ENCODE data around the gene CNTNAP4.

GRCh38 chr16:76444832-76445231 lies 167.6 kb downstream of the CNTNAP4 start:
- TF ChIP-seq CTCF (conservative IDR thresholded peaks at IDR 0.05; ENCODE audit: low read depth, low read length): no peak
- no peak for TF ChIP-seq EZH2 (IDR thresholded peaks at IDR 0.05; ENCODE audit: low read length, unreplicated experiment)
- no peak for TF ChIP-seq EZH2phosphoT487 (IDR thresholded peaks at IDR 0.05; ENCODE audit: borderline replicate concordance, low read length)

Measured in PC-3 (cell line).